Fibroblast of skin of back (primary cell): ENCODE data around the gene AP3B2.

ENCODE experiments used
- DNase-seq: peaks from one replicate; pipeline ENCODE4 v3.0.0-alpha.2; 2013

The AP3B2 gene

GRCh38 chr15:82692171-82692570, 17.5 kb downstream of the AP3B2 start:
- DNase-seq, result no peak

GRCh38 chr15:82689147-82689546, 20.5 kb downstream of the AP3B2 start:
- DNase-seq, result no peak

GRCh38 chr15:82688691-82689090, 21.0 kb downstream of the AP3B2 start:
- DNase-seq, result no peak

- no peak for DNase-seq
These were observed 28.3 kb downstream of the AP3B2 start for GRCh38 chr15:82681371-82681770.

- DNase-seq, result no peak
These were observed 29.2 kb downstream of the AP3B2 start for GRCh38 chr15:82680200-82681102.

GRCh38 chr15:82679626-82680199, 30.0 kb downstream of the AP3B2 start:
- no peak for DNase-seq

GRCh38 chr15:82677720-82678323, 31.9 kb downstream of the AP3B2 start:
- no peak for DNase-seq

- DNase-seq, result no peak
These were observed 34.8 kb downstream of the AP3B2 start for GRCh38 chr15:82674873-82675272.

- no peak for DNase-seq
These were observed 39.0 kb downstream of the AP3B2 start for GRCh38 chr15:82670699-82671098.

GRCh38 chr15:82666606-82667005, 43.1 kb downstream of the AP3B2 start:
- no peak for DNase-seq

GRCh38 chr15:82664021-82664420, 45.7 kb downstream of the AP3B2 start:
- no peak for DNase-seq

GRCh38 chr15:82663186-82663600, 46.5 kb downstream of the AP3B2 start:
- peak; percentile 55 for DNase-seq

GRCh38 chr15:82662641-82663040, 47.0 kb downstream of the AP3B2 start:
- DNase-seq, result no peak

- no peak for DNase-seq
These were observed 49.3 kb downstream of the AP3B2 start for GRCh38 chr15:82660378-82660777.

GRCh38 chr15:82656641-82657266, 52.9 kb downstream of the AP3B2 start:
- DNase-seq, result no peak

- DNase-seq, result no peak
These were observed 54.1 kb downstream of the AP3B2 start for GRCh38 chr15:82655606-82656005.

GRCh38 chr15:82653483-82654168, 56.0 kb downstream of the AP3B2 start:
- no peak for DNase-seq

GRCh38 chr15:82651708-82652107, 58.0 kb downstream of the AP3B2 start:
- no peak for DNase-seq

GRCh38 chr15:82650046-82650670, 59.5 kb downstream of the AP3B2 start:
- DNase-seq, result no peak

- DNase-seq, result no peak
These were observed 60.3 kb downstream of the AP3B2 start for GRCh38 chr15:82649226-82649999.
